GM20431 (cell line): Measurements from ENCODE around the gene REXO4.
"Not testable (repeated sequence)": the region's sequence is repeated elsewhere in the genome, so short reads cannot be mapped to it uniquely, and the experiment has no call there.

Experiments used
- in situ Hi-C: fragments of 300-500 bp; cut with MseI, MboI; formaldehyde crosslinking; loops from one replicate; pipeline ENCODE4 v1.15.0; 2020; ENCODE audit warnings: low sequenced_read_pairs; ENCODE audit not compliant: unreplicated experiment

The REXO4 gene

DNA sequence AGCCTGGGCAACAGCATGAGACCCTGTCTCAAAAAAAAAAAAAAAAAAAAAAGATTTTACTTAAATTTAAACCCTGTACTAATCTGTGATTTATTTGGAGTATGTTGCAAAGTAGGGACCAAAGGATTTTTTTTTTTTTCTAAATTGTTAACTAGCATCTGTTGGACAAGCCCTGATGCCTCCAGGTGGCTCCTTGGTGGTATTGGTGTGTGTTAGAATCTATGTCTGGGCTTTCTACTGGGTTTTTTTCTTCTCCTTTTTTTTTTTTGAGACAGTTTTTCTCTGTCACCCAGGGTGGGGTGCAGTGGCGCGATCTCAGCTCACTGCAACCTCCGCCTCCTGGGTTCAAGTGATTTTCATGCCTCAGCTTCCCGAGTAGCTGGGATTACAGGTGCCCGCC lies 34.1 kb upstream of the REXO4 start:
- in situ Hi-C loops: not testable (repeated sequence)

DNA sequence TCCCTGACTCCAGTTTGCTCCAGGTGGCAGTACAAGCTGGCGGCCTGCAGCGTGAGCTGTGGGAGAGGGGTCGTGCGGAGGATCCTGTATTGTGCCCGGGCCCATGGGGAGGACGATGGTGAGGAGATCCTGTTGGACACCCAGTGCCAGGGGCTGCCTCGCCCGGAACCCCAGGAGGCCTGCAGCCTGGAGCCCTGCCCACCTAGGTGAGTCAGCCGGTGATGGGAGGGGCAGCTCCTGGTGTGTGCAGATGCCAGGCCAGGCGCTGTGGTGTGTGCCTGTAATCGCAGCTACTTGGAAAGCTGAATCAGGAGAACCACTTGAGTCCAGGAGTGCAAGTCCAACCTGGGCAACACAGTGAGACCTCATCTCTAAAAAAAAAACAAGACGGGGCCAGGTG lies 31.9 kb upstream of the REXO4 start:
- in situ Hi-C loops: no loop called here

DNA sequence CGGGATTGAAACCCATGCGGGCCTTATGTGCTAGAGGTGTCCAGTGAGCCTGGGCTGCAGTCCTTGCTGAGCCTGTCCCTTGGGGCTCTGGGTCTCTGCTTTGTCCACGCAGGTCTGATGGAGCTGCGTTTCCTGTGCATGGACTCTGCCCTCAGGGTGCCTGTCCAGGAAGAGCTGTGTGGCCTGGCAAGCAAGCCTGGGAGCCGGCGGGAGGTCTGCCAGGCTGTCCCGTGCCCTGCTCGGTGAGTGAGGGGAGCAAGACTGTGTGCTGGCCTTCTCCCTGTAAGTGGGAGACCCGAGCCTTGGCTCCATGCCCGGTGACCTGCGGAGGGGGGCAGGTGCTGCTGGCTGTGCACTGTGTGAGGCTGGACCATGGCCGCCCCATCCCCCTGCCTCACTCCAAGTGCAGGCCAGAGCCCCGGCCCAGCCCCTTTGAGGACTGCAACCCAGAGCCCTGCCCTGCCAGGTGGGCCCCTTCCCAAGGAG lies 30.7 kb upstream of the REXO4 start:
- in situ Hi-C loops: no loop called here

DNA sequence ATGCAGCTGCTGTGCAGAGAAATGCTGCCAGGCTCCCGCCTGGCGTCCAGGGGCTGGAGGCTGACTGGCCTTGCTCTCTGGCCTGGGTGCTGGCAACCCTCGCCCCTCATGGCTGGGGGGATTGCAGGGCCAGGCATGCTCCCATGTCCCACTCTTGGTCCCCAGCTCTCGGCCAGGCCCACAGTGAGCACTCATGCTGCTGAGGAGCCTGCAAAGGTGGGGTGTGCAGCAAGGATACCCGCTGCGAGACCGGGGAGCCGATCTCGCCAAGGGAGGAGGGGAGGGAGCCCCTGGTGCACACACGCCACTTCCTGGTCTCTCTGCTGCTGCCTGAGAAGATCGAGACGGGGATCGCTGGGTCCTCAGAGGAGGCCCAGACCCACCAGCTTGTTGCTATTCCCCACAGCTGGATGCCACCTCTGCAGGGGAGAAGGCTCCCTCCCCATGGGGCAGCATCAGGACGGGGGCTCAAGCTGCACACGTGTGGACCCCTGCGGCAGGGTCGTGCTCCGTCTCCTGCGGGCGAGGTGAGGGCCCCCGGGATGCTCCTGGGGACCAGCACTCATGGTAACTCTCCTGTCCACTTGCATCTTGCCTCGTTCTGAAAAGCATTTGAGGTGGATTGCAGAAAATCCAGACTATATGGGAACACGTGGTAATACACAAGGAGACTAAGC lies 27.6 kb upstream of the REXO4 start:
- in situ Hi-C loops: no loop called here

DNA sequence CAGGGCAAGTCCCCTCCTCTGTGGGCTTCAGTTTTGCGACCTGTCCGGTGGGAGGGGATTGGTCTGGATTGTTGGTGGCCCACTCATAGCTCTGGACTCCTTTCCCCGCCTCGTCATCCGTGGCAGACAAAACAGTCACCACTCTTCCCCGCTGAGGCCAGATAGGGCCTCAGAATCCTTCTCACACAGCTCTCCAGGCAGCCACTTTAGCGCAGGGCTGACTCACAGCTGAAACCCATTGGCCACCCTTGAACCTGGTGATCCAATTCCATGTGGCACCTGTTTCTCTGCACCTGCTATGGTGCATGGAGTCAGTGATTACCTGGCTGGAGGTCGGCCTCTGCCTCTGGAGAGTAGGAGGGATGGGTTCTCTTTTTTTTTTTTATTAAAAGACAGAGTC lies 26.2 kb upstream of the REXO4 start:
- in situ Hi-C loops: no loop called here

DNA sequence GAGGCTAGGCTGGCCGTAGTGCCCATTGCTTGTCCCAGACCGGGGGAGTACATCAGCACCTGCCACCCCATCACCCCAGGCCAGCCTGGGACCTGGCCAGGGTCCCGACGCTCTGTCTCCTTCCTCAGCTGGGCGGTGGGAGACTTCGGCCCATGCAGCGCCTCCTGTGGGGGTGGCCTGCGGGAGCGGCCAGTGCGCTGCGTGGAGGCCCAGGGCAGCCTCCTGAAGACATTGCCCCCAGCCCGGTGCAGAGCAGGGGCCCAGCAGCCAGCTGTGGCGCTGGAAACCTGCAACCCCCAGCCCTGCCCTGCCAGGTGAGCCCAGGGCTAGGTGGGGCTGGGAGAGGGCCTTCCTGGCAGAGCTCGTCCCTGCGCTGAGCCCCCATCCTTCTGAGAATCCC lies 25.4 kb upstream of the REXO4 start:
- in situ Hi-C loops: no loop called here

DNA sequence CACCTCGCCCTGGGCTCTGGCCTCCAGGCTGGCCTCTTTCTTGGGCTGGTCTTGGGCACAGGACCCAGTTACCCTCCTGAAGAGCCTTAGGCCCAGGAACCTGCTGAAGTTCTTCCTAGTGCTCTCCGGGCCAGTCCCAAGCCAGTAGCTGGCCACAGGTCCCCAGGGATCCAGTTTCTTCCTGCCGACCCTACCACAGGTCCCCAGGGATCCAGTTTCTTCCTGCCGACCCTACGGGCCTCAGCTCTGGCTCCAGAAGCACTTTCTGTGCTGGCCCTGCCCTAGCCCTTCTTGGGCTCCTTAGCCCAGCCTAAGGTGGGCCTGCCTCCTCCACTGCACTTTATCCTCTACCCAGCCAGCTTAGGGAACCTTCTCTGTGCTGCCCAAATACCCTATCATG lies 23.8 kb upstream of the REXO4 start:
- in situ Hi-C loops: no loop called here

DNA sequence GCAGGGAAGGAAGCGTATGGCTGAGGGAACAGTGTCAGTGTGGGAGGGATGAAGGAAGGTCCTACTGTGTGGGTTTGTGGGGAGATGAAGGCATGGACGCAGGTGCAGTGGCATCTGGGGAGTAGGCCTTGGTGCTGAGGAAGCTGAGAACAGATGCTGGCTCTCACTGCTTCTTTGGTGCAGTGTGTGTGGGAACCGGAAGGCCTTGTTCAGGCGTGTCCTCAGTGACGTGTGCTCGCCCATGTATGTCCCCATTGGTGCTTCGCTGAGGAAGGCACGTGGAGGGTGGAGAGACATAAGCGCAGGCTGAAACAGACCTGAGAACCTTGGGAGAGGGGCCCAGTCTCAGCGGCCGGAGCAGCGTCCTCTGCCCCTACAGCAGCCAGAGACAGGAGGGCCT lies 23.1 kb upstream of the REXO4 start:
- in situ Hi-C loops: no loop called here

DNA sequence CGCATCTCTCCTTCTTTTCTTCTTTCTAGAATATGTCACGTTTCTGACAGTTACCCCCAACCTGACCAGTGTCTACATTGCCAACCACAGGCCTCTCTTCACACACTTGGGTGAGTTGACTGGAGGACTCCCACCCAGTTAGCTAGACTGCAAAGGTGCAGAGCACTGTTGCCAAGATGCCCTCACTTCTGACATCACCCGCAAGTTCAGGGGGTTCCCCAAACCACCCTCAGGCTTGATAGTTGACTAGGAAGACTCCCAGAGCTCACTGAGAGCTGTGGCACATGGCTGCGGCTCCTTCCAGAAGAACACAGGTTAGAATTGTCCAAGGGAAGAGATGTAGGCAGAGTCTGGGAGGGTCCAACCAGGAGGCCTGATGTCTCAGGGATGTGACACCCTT lies 21.5 kb upstream of the REXO4 start:
- in situ Hi-C loops: no loop called here

DNA sequence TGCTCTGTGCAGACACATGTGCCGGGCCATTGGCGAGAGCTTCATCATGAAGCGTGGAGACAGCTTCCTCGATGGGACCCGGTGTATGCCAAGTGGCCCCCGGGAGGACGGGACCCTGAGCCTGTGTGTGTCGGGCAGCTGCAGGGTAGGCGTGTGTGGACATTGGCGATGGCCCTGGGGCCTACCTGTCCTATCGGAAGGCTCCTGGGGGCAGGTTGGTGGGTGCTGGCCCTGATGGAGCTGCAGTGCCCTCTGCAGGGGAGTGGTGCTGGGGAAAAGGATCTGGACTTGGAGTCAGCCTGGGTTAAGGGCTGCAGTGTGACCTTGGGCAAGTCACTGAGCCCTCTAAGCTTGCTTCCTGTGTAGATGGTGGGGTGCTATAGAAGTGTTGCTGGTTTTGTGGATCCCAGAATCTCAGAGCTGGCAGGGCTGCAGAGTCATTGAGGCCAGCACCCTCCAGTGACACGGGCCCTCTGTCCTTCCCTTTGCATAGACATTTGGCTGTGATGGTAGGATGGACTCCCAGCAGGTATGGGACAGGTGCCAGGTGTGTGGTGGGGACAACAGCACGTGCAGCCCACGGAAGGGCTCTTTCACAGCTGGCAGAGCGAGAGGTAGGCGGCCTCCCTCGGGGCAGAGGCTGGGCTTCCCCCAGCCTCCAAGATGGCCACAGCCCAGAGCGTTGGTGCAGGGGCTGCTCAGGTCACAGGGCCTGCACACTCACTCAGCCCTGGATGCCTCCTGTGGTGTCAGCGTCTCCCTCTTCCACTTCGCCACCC lies 20.1 kb upstream of the REXO4 start:
- in situ Hi-C loops: no loop called here

DNA sequence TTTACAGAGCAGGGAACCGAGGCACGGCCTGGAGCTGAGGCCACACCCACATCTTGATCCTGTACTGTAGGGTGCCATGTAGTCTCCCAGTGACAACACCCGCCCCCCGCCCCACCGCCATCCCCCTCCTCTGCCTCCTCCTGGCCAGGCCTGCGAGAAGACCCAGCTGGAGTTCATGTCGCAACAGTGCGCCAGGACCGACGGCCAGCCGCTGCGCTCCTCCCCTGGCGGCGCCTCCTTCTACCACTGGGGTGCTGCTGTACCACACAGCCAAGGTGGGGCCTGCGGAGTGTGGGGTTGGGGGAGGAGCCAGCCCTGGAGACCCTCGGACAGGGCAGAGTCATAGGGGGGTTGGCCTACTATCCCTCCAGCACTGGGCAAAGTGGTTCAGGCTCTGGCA lies 18.9 kb upstream of the REXO4 start:
- in situ Hi-C loops: no loop called here

DNA sequence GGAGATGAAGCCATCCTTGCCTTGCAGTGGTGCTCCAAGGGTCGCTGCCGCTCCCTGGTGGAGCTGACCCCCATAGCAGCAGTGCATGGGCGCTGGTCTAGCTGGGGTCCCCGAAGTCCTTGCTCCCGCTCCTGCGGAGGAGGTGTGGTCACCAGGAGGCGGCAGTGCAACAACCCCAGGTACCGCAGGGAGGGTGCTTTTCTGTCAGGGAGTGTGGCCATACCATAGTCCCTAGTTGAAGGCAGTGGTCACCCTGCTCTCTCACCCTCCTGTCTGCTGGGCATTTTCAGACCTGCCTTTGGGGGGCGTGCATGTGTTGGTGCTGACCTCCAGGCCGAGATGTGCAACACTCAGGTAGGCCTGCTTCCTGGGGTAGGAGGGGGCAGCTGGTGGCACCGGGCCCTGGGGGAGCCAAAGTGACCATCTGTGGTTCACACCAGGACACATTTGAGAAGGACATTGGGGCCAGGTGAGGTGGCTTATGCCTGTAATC lies 15.6 kb upstream of the REXO4 start:
- in situ Hi-C loops: no loop called here

DNA sequence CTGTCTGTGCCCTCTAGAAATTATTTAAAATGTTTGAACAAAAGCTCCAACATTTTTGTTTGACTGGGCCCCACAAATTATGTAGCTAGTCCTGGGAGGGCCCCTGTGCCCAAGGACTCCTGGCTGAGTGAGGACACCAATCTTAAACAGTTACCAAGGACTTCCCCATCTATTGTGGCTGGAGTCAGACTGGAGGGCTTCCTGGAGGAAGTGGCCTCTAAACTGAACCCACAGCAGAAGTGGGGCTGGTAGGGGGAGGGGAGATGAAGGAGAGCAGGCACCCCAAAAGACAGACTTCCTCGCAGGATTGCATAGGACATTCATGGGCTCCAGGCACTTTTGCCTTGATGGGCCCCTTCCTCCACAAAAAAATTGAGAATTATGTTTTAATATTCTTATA lies 12.4 kb upstream of the REXO4 start:
- in situ Hi-C loops: no loop called here

DNA sequence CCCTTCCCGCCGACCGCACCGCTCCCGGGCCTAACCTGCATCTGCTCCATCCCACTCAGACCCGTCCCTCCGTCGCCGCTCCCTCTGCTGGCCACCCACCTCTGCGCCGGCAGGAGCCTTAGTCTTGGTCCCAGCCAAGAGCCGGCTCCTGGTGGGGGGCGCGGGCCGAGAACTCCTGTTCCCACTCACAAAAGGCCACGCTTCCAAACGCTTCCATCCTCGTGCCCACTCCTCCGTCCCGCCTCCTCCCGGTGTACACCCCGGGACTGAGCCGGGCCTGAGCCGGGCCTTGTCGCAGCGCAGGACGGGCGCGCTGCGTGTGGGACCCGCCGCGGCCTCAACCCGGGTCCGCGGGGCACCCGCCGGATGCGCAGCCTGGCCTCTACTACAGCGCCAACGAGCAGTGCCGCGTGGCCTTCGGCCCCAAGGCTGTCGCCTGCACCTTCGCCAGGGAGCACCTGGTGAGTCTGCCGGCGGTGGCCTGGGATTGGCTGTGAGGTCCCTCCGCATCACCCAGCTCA lies 11.9 kb upstream of the REXO4 start:
- in situ Hi-C loops: no loop called here

DNA sequence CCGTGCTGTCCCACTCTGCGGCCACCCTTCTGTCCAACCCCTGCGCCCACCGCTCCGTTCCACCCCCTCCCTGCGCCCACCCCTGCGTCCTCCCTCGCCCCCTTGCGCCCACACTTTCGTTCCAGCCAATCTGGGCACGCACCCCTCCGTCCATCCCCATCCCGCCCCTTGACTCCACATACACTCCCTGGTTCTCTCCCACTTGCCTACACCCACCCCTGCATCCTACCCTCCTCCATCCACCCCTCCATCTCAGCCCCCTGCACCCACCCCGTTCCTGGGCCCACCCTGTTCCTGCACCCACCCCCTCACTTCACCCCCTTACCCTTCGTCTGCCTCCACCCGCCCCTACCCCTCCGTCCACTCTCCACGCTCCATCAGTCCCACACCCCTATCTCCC lies 11.4 kb upstream of the REXO4 start:
- in situ Hi-C loops: no loop called here

DNA sequence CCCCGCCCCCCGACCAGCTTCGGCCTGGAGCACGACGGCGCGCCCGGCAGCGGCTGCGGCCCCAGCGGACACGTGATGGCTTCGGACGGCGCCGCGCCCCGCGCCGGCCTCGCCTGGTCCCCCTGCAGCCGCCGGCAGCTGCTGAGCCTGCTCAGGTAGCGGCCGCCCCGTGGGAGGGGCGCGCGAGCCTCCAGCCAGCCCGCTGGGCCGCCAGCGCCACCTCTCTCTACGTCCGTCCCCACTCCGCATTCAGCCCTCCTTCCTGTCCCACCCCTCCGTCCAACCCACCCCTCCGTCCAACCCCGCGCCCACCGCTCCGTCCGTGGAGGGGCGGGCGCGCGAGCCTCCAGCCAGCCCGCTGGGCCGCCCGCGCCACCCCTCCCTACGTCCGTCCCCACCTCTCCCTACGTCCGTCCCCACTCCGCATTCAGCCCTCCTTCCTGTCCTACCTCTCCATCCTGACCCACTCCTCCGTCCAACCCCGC lies 10.8 kb upstream of the REXO4 start:
- in situ Hi-C loops: no loop called here

DNA sequence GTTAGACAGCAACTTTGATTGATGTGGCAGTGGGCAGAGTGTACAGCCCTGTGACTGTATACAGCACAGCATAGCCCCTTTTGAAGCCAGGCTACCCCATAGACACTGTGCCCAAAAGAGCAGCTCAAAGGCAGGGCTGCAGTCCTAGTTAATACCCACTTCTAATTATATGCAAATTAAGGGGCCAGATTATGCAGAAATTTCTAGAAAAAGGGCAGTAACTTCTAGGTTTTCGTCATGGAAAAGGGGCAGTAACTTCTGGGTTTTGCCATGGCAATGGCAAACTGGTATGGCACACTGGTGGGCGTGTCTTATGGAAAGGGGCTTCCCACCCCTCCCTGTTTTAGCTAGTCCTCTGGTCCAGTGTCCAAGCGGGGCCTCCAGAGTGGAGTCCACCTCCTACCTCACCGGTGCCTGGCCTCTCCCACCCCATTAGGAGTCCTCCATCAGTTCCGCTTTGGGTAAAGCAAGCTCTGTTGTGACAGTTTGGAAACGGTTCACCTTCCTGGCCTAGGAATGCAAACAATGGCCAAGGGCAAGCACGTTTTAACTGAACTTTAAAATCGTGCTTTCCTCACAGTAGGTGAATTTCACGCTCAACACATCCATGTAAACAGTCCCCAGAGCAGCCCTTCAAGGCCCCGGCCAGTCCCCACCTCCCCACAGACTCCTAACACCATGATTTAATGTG lies 10.0 kb upstream of the REXO4 start:
- in situ Hi-C loops: no loop called here

DNA sequence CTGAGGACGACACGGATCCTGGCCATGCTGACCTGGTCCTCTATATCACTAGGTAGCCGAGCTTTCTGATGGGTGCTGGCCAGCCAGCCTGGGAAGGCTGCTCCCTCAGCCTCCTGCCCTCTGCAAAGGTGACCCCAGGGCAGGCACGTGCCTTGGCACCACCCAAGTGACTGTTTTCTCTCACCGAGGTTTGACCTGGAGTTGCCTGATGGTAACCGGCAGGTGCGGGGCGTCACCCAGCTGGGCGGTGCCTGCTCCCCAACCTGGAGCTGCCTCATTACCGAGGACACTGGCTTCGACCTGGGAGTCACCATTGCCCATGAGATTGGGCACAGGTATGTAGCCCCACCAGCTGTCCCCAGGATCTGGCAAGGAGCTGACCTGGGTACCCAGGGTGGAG lies 8.2 kb upstream of the REXO4 start:
- in situ Hi-C loops: no loop called here

DNA sequence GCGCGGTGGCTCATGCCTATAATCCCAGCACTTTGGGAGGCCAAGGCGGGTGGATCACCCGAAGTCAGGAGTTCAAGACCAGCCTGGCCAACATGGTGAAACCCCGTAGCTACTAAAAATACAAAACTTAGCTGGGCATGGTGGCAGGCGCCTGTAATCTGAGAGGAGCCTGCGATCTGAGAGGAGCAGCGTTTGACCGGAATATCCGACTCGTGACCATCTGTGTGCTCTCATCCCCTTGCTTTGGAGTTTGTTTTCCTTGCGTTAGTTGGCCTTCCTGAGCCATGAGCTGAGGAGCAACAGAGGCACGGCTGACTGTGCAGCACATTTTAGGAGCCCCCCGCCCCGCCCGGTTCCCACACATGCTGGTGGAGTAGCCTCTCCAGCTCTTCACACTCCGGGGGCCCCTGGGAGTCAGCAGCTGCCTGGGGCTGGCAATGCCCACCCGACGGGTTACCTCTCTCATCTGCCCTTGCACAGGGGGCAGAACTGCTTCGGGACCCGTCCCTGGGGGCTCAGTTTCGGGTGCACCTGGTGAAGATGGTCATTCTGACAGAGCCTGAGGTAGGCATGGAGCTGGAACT lies 7.3 kb upstream of the REXO4 start:
- in situ Hi-C loops: no loop called here

DNA sequence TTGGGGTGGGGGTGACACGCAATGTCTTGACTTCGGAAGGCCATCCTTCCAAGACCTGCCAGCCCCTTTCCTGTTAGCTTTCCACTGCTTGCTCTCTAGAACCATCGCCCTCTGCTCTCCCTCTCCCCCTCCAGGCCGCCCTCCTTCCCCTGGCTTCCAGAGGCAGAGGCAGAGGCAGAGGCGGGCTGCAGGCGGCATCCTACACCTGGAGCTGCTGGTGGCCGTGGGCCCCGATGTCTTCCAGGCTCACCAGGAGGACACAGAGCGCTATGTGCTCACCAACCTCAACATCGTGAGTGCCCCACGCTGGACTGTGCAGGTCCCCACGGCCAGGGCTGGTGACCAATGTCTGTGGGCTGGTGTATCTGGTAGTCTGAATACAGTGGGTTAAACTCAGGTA lies 6.4 kb upstream of the REXO4 start:
- in situ Hi-C loops: no loop called here
